CD4-positive, alpha-beta T cell treated with Interleukin-15 for 1 hour (primary cell): ENCODE data around the gene KLHL24.
"Not testable (repeated sequence)": the region's sequence is repeated elsewhere in the genome, so short reads cannot be mapped to it uniquely, and the experiment has no call there.

ENCODE experiments used
- DNase-seq: peaks from one replicate; pipeline ENCODE4 v3.0.0-alpha.2; 2020

The KLHL24 gene

DNA sequence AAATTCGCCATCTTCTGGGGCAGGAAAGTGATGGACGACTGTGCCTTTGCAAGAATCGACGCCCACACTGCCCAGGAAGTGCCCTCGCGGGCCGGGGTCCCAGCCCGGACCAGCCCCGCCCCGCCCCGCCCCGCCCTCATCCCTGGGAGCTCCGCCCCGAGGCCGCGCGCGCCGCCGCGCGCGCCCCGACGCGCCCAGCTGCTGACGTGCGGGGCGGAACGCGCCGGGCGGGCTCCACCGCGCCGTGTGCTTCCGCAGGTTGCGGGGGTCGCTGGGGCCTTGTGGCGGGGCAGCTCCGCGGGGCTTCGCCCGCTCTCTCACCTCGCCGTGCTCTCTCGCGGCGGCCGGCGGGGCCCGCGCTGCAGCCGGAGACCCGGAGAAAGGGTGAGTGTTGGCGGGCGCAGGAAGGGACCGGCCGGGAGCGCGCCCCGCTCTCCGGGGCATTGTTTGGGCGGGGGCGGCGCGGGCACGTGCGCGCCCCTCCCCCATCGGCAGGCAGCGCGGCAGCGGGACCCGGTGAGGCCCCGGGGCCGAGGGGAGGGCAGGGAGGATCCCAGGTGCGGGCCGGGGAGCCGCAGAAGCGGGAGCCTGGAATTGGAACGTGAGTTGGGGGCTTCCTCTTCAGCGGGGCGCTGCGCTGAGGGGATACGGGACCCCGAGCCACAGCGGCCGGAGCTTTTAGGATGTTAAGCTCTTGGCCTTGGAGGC lies 62.3 kb downstream of the KLHL24 start, which contains the start of gene YEATS2:
TSS of gene YEATS2 (plus strand) at position 188 of the 708 bp plus-strand sequence. CDS start 17,366 bp downstream, outside the sequence.
- peak; percentile 71 for DNase-seq

DNA sequence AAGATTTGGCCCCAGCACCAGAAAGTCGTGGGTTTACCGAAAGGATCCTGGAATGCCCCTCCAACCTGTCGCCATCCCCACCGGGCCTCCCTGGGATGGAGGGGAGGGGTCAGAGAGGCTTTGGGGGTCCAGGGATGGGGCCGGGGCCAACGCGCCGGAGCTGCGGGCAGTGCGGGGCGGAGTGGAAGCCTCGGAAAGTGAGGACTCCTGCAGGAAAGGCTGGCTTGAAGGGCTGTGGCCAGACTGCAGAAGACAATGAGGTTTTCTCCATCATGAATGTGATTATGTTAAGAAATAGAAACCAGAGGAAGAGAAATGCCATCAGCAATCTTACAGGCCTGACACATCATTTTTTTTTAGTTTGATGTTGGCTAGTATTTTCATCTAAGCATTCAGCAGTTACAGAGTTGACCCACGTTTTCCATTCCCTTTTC lies 62.9 kb downstream of the KLHL24 start:
- DNase-seq: no peak

DNA sequence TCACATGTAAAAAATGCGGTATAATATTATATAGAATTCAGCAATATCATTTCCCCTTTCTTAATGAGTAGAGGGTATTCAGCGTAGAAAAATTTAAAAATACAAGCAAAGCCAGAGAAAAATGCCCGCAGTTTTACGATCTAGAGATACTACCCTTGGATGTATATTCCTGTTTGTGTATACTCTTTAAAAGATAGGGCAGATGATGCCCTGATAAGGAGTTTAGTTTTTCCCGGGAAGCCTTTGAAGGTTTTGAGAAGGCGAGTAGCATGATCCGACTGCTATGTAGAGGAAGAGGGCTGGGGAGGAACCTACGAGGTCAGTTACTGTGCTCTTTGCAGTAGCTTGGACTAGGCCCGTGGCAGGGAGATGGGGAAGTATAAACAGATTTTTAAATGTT lies 63.3 kb downstream of the KLHL24 start:
- DNase-seq: peak; percentile 21

DNA sequence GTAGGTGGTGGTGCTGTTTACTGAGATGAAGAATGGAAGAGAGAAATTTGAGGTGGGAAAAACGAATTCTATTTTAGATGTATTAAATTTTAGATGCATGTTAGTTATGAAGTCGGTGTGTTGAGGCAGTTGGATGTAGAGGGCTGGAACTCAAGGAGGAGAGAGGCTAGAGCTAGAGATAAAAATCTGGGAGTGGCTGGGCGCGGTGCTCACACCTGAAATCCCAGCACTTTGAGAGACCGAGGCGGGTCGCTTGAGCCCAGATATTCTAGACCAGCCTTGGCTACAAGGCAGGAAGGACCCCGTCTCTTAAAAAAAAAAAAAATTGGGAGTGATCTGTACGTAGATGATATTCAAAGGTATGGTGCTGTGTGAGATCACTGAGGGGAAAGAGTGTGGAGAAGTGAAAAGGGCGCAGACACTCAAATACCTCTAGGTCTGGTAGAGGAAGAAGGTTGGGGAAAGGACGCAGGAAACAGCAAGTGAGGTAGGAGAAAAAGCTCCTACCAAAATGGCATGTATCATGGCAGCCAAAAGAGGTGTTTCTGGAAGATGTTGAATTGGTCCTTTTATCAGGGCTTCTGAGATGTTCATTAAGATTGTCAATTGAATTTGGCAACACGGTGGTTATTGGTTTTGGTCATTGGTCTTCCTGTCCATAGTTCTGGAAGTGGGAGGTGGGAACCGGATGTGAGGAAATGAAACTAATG lies 64.0 kb downstream of the KLHL24 start:
- DNase-seq: no peak

DNA sequence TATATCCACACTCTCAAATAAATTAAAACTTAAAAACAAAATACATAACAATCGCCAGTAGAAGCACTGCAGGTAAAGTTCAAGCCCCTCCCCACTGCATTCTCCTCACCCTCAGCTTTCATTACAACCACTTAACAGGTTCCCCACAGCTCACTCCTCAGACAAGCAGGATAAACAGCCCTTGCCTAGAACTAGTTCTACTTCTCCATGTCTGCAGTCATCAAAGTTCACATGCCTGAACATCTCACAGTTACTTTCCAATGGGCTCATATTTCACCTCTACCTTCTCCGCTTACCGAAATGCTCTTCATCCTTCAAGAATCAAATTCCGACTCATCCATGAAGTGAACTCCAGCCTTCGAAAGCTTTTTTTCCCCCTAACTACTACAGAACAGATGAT lies 66.3 kb downstream of the KLHL24 start:
- no peak for DNase-seq

DNA sequence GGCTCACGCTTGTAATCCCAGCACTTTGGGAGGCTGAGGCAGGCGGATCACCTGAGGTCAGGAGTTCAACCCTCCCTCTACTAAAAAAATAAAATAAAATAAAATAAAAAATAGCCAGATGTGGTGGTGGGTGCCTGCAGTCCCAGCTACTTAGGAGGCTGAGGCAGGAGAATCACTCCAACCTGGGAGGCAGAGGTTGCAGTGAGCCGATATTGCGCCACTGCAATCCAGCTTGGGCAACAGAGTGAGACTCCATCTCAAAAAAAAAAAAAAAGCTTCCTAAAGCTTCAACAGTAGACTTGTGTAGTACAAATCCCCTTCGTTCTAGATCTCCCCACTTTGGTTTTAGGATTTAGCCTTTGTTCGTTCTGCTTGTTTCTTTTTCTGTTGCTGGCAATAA lies 68.5 kb downstream of the KLHL24 start:
- DNase-seq: not testable (repeated sequence)

DNA sequence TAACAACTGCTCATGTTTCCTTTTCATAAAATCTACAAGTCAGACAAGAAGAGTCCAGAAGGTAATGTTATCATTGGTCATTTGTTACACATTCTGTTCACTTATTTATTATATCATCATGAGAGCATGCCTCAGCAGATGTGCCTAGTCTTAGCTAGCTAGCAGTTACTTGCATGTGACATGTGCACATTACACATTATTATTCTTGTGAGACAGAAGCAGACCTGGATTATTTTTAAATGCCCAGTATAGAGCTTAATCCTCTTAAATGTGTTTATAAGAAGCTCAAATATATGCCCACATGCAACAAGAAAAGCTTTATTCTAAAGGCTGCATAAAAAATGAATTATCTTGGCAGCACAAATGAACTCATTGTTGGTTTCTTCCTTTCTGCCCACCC lies 74.8 kb downstream of the KLHL24 start:
- no peak for DNase-seq

DNA sequence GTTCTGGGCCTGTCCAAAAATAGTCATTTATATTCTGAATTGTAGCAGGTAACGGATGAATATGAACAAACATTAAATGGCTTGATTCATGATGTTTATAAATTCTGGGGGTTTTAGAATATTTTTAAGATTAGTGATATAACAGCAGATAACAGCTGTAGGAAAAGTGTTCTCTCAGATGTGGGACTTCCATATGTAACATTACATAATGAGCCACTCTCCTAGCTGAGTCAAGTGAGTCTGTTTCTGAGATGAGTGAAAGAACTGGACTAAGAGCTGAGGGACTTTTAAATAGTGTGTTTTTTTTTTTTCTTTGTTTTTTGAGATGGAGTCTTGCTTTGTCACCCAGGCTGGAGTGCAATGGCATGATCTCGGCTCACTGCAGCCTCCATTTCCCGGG lies 76.1 kb downstream of the KLHL24 start:
- no peak for DNase-seq

DNA sequence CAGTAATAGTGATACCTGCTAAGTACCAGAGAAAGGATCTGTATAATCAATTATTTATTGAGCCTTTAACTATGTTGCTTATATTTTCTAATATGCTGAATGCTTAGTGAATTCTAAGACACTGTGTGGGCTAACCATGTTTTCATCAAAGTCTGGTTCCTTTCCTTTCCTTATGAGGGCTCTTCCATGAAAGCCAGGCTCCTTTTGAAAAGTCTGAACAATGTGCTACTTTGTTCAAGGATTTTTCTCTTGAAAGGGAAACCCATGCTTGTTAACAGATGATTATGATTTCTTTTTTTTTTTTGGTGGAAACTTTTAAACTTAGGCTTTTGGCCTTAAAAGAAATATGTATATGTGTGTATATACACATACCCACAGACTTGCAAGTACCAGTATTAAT lies 79.2 kb downstream of the KLHL24 start:
- DNase-seq: no peak

DNA sequence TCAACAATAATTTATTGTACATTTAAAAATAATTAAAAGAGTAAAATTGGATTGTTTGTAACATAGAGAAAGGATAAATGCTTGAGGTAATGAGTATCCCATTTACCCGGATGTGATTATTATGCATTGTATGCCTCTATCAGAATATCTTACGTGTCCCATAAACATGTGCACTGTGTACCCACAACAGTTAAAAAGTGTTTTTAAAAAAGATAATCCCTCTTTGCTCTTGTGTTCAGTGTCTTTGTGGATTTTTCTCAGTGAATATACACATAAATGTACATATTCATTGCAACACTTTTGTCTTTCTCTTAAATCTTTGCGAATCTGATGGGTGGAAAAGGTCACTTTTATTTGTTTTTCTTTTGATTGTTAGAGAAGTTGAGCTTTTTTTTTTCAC lies 82.6 kb downstream of the KLHL24 start:
- DNase-seq: no peak

DNA sequence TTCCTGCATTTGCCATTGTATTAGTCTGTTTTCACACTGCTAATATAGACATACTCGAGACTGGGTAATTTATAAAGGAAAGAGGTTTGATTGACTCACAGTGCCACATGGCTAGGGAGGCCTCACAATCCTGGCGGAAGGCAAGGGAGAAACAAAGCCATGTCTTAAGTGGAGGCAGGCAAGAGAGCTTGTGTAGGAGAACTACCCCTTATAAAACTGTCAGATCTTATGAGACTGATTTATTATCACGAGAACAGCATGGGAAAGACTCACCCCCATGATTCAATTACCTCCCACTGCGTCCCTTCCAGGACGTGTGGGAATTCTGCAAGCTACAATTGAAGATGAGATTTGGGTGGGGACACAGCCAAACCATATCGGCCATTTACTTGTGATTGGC lies 90.0 kb downstream of the KLHL24 start:
- no peak for DNase-seq

DNA sequence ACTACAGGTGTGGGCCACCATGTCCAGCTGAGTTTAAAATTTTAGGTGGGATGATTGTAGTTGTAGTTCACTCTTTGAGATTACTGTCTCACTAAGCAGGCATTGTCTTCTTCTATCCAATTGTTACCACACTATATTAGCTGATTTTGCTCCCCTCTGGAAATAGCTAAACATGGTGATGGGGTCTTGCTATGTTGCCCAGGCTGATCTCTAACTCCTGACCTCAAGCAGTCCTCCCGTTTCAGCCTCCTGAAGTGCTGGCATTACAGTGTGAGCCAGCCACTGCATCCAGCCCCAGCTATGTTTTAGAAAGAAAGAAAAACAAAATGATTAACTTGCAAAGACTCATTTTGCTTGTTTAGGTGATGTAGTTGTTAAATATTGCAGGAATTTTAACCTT lies 92.8 kb downstream of the KLHL24 start:
- DNase-seq: no peak

DNA sequence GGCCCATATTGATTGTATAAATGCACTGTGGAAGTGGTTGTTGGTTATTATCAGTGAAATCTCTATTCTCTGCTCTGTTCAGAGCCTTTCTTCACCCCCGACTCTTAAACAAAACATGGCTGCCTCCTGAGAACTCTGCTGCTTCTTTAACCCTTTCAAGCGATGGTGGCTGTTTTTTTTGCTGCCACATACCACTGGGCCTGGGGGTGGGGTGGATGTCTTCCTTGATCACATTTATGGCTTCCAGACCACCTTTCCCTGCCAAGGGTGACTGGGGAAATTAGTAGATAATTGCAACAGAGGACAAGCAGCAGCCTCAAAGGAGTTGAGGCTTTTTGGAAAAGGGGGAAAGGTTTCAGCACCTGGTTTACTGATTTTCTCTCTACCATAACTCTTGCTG lies 94.9 kb downstream of the KLHL24 start:
- DNase-seq: no peak

DNA sequence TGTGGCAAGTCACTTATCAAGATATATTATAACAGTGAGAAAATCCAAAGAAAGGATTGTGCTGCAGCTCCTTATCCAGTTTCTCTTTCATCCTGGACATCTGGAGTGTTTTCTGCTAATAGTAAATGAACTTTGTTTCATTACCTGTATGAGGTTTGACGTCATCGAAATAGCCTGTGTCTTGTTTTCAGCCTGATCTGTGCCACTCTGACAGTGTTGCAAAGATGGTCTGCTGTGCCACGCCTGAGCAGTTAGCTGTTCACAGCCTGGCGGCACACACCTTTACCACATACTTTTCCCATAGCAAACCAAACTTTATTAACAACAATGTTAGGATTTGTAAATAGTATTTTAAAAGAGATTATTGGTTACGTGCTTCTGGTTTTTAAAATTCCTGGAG lies 96.2 kb downstream of the KLHL24 start:
- no peak for DNase-seq

DNA sequence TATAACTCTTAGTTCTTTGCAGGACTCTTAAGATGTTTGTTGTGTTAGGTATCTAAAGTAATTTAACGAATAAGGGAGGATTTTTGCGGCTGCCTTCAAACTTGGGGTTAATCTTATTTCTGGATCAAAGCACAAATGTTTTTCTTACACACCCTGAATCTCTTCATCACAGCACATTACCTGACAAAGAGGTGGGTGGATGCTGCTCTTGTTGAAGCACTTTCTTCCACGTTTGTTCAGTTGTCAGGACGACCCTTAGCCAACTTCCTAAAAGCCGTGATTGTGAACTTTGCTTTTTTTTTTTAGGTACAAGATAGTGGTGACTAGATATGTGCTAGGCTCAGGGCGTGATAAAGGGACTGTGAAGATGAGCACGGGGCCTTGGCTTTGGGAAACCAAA lies 98.1 kb downstream of the KLHL24 start:
- DNase-seq: no peak
